Measurements from ENCODE around the gene LSM4. TPM values are rescaled to one million over a fixed set of nuclear protein-coding genes. Genes with fewer than 3 reads are reported as not detected.

The LSM4 gene
- total and polyA plus RNA-seq, 2 of the 13 experiments (the other 11 are each of a cell fraction or from before 2014, with no cell fraction given) = 65.8 to 166 TPM

GRCh38 chr19:18322318-18322758 lies 538 bp downstream of the LSM4 start (continued):
- TF ChIP-seq ZNF660 (CRISPR knock-in tag; IDR thresholded peaks at IDR 0.05; ENCODE audit: borderline replicate concordance, low read depth) (no peak), GTF2F1 (IDR thresholded peaks at IDR 0.05; ENCODE audit: low read length) (no peak), ZNF484 (CRISPR knock-in tag; IDR thresholded peaks at IDR 0.05; ENCODE audit: borderline replicate concordance, low read depth) (no peak), ATF4 (CRISPR knock-in tag; IDR thresholded peaks at IDR 0.05) (no peak), ATF6 (CRISPR knock-in tag; conservative IDR thresholded peaks at IDR 0.05) (no peak), SRSF9 (IDR thresholded peaks at IDR 0.05; ENCODE audit: borderline replicate concordance, insufficient read depth, low read depth, low read length, poor library complexity, severe bottlenecking) (no peak), ZFP91 (CRISPR knock-in tag; IDR thresholded peaks at IDR 0.05; ENCODE audit: borderline replicate concordance) (no peak), ZNF784 (CRISPR knock-in tag; IDR thresholded peaks at IDR 0.05; ENCODE audit: borderline replicate concordance) (no peak), HNRNPK (IDR thresholded peaks at IDR 0.05; ENCODE audit: low read depth, low read length, poor library complexity, severe bottlenecking) (no peak), ZMYM4 (CRISPR knock-in tag; IDR thresholded peaks at IDR 0.05) (no peak), FOXA1 (IDR thresholded peaks at IDR 0.05) (no peak), FOXA1 (CRISPR knock-in tag; IDR thresholded peaks at IDR 0.05) (no peak), STAT6 (CRISPR knock-in tag; IDR thresholded peaks at IDR 0.05; ENCODE audit: borderline replicate concordance) (no peak), HDAC2 (CRISPR knock-in tag; IDR thresholded peaks at IDR 0.05) (peak; percentile 20; the same call in 1 of the 2 replicates), LCORL (IDR thresholded peaks at IDR 0.05) (no peak), LCORL (CRISPR knock-in tag; IDR thresholded peaks at IDR 0.05) (0 out of 2 replicates have a peak, but pooled peaks have one; percentile 21), ELF1 (CRISPR knock-in tag; IDR thresholded peaks at IDR 0.05) (no peak), ZNF263 (CRISPR knock-in tag; IDR thresholded peaks at IDR 0.05) (0 out of 2 replicates have a peak, but pooled peaks have one; percentile 13), ZFP82 (CRISPR knock-in tag; IDR thresholded peaks at IDR 0.05; ENCODE audit: borderline replicate concordance) (no peak)
